Measurements from ENCODE around the gene SLC35A2. TPM values are rescaled to one million over a fixed set of nuclear protein-coding genes. Genes with fewer than 3 reads are reported as not detected.
A peak's percentile ranks its signal among the peaks of the same experiment; 100 is the strongest.

The SLC35A2 gene
- total RNA-seq, 4 donors from 2014 or later, result 12.6 to 18.7 (median 18.5) TPM

- DNase-seq (peak in 1 of 2 donors; percentile 25), ATAC-seq (peak; percentile 25 to 30)
- H3K36me3 ChIP-seq, result no peaks in the 10 kb centered on the region
- no peak for TF ChIP-seq POLR2A (IDR thresholded peaks at IDR 0.05)
- TF ChIP-seq CTCF (IDR thresholded peaks at IDR 0.05 in 4 of 5, conservative IDR thresholded peaks at IDR 0.05 in 1 of 5), result no peak
- intact Hi-C loops (cut with DNase I; ENCODE audit: low total_unique reads) (loop anchor here (2.0 to 5.0 kb wide), 2 partner anchors 39 to 155 kb away; partner anchors contain the start of genes HDAC6 and PIM2), in situ Hi-C loops (cut with MboI; ENCODE audit: low sequenced_read_pairs in 4 of 4) (no loop called here)
- H3K4me1 ChIP-seq, result peaks cover 9 to 15% of the 10 kb centered on the region in 2 donors
- H3K27me3 ChIP-seq, result no peaks in the 10 kb centered on the region
- no peaks in the 10 kb centered on the region for H3K9me3 ChIP-seq
- H3K4me3 ChIP-seq, result peak within 1 kb of the TSS; percentile 59 to 68 (median 62)
- peak within 1 kb of the TSS; percentile 86 to 95 (median 94) for H3K27ac ChIP-seq
Observed at GRCh38 chrX:48957477-48957826, 46.0 kb upstream of the SLC35A2 start, which contains the start of gene OTUD5. OTUD5 (minus strand) TSS chrX:48957607; CDS start chrX:48957570, 37 bp downstream.

DNA sequence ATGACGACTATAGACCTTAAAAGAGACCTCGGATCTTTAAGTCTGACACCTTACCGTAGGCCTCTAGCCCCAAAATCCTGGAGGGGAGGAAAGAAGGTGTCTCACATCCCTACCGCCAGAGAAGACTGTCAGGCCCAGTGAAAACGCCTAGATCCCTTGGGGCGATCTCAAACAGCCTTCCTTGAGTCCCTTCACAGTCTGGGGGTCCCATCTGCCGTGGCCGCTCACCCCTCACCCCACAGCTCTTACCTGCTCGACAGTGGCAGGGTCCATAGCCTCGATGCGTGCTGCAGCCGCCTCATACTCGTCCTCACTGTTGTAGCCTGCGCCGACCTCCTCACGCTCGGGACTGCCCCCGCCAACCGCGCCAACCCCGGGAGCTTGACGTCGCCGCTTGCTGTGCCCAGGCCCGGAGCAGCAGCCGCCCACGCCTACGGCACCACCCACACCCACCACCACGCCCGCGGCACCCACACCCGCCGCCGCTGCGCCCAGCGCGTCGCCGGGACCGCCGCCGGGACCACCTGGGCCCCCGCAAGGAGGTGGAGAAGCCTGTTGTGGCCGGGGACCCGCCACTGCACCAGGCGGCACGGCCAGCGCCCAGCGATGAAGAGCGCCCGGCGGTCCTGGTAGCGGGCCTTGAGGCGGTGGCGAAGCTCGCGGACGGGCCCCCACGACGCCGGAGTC, 45.4 kb upstream of the SLC35A2 start:
- no peaks in the 10 kb centered on the region for H3K27me3 ChIP-seq
- H3K27ac ChIP-seq, result peak overlapping the region; percentile 86 to 95 (median 94)
- ATAC-seq (no peak), DNase-seq (no peak)
- in situ Hi-C loops (cut with MboI; ENCODE audit: low sequenced_read_pairs in 4 of 4), result no loop called here
- TF ChIP-seq POLR2A (IDR thresholded peaks at IDR 0.05) (no peak), CTCF (IDR thresholded peaks at IDR 0.05 in 4 of 5, conservative IDR thresholded peaks at IDR 0.05 in 1 of 5) (no peak)
- no peaks in the 10 kb centered on the region for H3K36me3 ChIP-seq
- H3K9me3 ChIP-seq, result no peaks in the 10 kb centered on the region
- H3K4me1 ChIP-seq, result peaks cover 12 to 15% of the 10 kb centered on the region in 2 donors
- peak overlapping the region; percentile 51 to 68 (median 62) for H3K4me3 ChIP-seq
- intact Hi-C loops (cut with DNase I; ENCODE audit: low total_unique reads), result loop anchor here (2.0 to 5.0 kb wide), 2 partner anchors 38 to 155 kb away; partner anchors contain the start of genes HDAC6 and PIM2

DNA sequence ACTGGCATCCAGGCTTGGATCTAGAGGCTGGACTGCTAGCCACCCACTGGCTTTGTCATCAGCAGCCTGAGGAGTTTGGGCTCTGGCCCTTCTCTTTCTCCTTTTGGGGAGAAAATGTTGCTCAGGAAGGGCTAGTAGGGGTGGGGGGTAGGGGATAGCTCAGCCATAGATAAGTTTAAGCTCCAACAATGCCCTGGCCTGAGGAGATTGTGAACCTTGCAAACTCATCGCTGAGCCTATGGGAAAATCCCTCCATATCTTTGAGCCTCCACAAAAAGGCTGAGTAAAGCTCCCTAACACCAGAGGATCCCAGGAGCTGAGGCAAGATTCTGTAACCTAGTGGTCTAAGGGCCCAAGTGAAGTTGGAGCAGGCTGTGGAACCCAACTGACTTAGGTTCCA, 37.1 kb upstream of the SLC35A2 start:
- Histone ChIP-seq H3K27ac (no peak overlapping the region), H3K4me3 (no peak overlapping the region), H3K27me3 (no peaks in the 10 kb centered on the region), H3K9me3 (no peaks in the 10 kb centered on the region), H3K4me1 (peaks cover 8 to 9% of the 10 kb centered on the region in 2 donors), H3K36me3 (no peaks in the 10 kb centered on the region)
- intact Hi-C loops (cut with DNase I; ENCODE audit: low total_unique reads) (no loop called here), in situ Hi-C loops (cut with MboI; ENCODE audit: low sequenced_read_pairs in 4 of 4) (loop anchor here in 1 of 4 donors (25.0 kb wide), 1 partner anchor 311 kb away; no protein-coding TSS in a partner anchor)
- no peak for ATAC-seq
- TF ChIP-seq CTCF (IDR thresholded peaks at IDR 0.05 in 4 of 5, conservative IDR thresholded peaks at IDR 0.05 in 1 of 5), result no peak
- no peak for TF ChIP-seq POLR2A (IDR thresholded peaks at IDR 0.05)
- DNase-seq, result no peak

DNA sequence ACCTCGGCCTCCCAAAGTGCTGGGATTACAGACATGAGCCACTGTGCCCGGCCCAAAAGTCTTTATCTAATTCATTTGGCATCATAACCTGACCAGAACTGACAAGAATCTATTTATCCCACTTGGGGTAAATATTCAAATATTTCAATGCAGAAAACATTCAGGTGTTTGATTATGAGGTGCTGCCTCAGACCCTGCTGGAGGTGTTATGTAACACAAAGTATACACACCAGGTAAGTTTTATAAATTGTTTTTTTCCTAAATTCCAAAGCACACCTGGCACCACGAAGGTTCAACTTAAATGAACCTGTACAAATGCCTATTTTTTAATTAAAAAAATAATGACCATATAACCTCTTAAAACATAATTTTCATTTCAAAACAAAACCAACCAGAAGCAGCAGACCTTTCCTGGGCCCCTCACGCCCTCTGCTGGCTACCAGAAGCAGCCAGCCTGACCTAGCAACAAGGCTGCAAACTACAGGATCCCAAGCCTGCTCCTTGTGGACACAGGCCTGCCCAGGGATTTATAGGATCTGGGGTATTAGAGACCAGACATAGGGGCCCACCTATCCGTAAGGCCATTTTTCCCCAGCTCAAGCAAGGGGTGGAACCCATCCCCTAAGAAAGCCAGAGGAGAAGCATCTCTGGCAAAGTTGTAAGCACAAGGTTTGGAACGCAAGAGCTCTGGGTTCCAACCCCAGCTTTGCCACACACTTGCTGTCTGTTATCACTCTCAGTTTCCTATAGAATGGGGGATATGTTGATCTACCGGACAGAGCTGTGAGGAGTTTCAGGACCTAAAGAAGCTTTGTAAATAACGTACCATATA, 34.3 kb upstream of the SLC35A2 start:
- no peak overlapping the region for H3K4me3 ChIP-seq
- in situ Hi-C loops (cut with MboI; ENCODE audit: low sequenced_read_pairs in 4 of 4), result loop anchor here in 1 of 4 donors (25.0 kb wide), 1 partner anchor 308 kb away; no protein-coding TSS in a partner anchor
- H3K4me1 ChIP-seq, result peaks cover 0 to 5% of the 10 kb centered on the region in 2 donors
- H3K27ac ChIP-seq, result no peak overlapping the region
- H3K27me3 ChIP-seq, result no peaks in the 10 kb centered on the region
- DNase-seq (peak in 1 of 2 donors; percentile 15), ATAC-seq (no peak)
- H3K36me3 ChIP-seq, result no peaks in the 10 kb centered on the region
- intact Hi-C loops (cut with DNase I; ENCODE audit: low total_unique reads), result no loop called here
- no peak for TF ChIP-seq POLR2A (IDR thresholded peaks at IDR 0.05)
- TF ChIP-seq CTCF (IDR thresholded peaks at IDR 0.05 in 4 of 5, conservative IDR thresholded peaks at IDR 0.05 in 1 of 5), result peak; percentile 17 to 57 (median 29)
- H3K9me3 ChIP-seq, result no peaks in the 10 kb centered on the region
